ENCODE results near the gene CENPE.

The CENPE gene

DNA sequence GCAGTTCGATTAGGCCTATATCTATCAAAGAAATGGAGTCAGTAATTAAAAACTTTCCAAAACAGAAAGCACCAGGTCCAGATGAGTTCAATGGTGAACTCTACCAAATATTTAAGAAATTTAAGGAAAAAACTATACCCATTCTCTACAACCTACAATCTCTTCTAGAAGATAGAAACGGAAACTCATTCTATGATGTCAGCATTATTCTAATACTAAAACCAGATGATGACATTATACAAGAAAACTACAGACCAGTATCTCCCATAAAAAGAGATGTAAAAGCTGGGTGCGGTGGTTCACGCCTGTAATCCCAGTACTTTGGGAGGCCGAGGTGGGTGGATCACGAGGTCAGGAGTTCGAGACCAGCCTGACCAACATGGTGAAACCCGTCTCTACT, 69.0 kb downstream of the CENPE start:
- H3K9me3 ChIP-seq (ENCODE audit: control insufficient read depth, low read length) = peaks cover 3% of the 10 kb centered on the region
- H3K27me3 ChIP-seq (replicated peaks; ENCODE audit: control insufficient read depth, insufficient read depth, low read length) = no peaks in the 10 kb centered on the region
- no peaks in the 10 kb centered on the region for H3K4me1 ChIP-seq (ENCODE audit: control insufficient read depth, insufficient read depth, low read length)
- DNase-seq (ENCODE audit: low read depth) = no peak
- no peak overlapping the region for H3K4me3 ChIP-seq (ENCODE audit: low read length)
- H3K36me3 ChIP-seq (ENCODE audit: control insufficient read depth, insufficient read depth, low read length, severe bottlenecking) = no peaks in the 10 kb centered on the region
- no peak overlapping the region for H3K9ac ChIP-seq (ENCODE audit: low read length)

DNA sequence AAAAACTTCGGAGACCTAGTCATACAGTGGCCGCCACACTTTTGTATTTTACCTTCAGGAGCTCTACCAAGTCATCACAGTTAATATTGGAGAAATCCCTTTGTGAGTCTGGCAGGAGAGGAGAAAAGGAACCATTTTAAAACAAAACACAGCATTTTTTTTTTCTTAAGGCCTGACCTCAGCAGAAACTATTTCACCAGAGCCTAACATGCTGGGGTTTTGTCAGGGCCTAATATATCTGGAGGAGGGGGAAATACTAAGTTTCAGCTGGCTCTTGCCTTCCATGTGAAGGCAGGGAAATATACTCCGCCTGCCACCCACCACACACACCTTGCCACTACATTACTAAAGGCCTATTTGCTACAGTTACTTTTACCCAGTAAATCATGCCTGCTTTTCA, 72.0 kb downstream of the CENPE start:
- Histone ChIP-seq H3K4me3 (ENCODE audit: low read length) (no peak overlapping the region), H3K27me3 (replicated peaks; ENCODE audit: control insufficient read depth, insufficient read depth, low read length) (no peaks in the 10 kb centered on the region), H3K4me1 (ENCODE audit: control insufficient read depth, insufficient read depth, low read length) (no peaks in the 10 kb centered on the region), H3K36me3 (ENCODE audit: control insufficient read depth, insufficient read depth, low read length, severe bottlenecking) (no peaks in the 10 kb centered on the region), H3K9me3 (ENCODE audit: control insufficient read depth, low read length) (peaks cover 3% of the 10 kb centered on the region), H3K9ac (ENCODE audit: low read length) (no peak overlapping the region)
- DNase-seq (ENCODE audit: low read depth) = no peak

DNA sequence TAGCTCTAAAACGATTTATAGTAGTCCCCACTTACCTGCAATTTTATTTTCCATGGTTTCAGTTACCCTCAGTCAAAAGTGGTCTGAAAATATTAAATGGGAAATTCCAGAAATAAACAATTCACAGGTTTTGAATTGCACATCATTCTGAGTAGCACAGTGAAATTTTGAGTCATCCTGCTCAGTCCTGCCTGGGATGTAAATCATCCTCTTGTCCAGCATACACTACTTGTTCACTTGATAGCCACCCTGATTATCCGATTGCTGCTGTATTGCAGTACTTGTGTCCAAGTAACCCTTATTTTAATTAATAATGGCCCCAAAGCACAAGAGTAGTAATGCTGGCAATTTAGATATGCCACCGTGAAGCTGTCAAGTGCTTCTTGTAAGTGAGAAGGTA, 75.0 kb downstream of the CENPE start:
- Histone ChIP-seq H3K9ac (ENCODE audit: low read length) (no peak overlapping the region), H3K36me3 (ENCODE audit: control insufficient read depth, insufficient read depth, low read length, severe bottlenecking) (no peaks in the 10 kb centered on the region), H3K27me3 (replicated peaks; ENCODE audit: control insufficient read depth, insufficient read depth, low read length) (no peaks in the 10 kb centered on the region), H3K4me1 (ENCODE audit: control insufficient read depth, insufficient read depth, low read length) (no peaks in the 10 kb centered on the region), H3K9me3 (ENCODE audit: control insufficient read depth, low read length) (no peaks in the 10 kb centered on the region), H3K4me3 (ENCODE audit: low read length) (no peak overlapping the region)
- no peak for DNase-seq (ENCODE audit: low read depth)

DNA sequence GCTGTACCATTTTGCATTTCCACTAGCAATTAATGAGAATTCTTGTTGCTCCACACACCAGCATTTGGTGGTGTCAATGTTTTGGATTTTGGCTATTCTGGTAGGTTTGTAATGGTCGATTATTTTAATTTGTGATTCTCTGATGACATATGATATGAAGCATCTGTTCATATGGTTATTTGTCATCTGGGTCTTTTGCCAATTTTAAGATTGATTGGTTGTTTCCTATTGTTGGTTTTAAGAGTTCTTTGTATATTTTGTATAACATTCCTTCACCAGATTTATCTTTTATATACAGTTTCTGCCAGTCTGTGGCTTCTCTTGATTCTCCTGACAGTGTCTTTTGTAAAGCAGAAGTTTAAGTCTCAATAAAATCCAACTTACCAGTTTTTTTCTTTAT, 80.0 kb downstream of the CENPE start:
- Histone ChIP-seq H3K9ac (ENCODE audit: low read length) (no peak overlapping the region), H3K4me3 (ENCODE audit: low read length) (no peak overlapping the region), H3K4me1 (ENCODE audit: control insufficient read depth, insufficient read depth, low read length) (no peaks in the 10 kb centered on the region), H3K36me3 (ENCODE audit: control insufficient read depth, insufficient read depth, low read length, severe bottlenecking) (no peaks in the 10 kb centered on the region), H3K9me3 (ENCODE audit: control insufficient read depth, low read length) (no peaks in the 10 kb centered on the region), H3K27me3 (replicated peaks; ENCODE audit: control insufficient read depth, insufficient read depth, low read length) (no peaks in the 10 kb centered on the region)
- no peak for DNase-seq (ENCODE audit: low read depth)

GRCh38 chr4:103111598-103111997, 86.5 kb downstream of the CENPE start:
- Histone ChIP-seq H3K36me3 (ENCODE audit: control insufficient read depth, insufficient read depth, low read length, severe bottlenecking) (no peaks in the 10 kb centered on the region), H3K9me3 (ENCODE audit: control insufficient read depth, low read length) (no peaks in the 10 kb centered on the region), H3K4me3 (ENCODE audit: low read length) (no peak overlapping the region), H3K4me1 (ENCODE audit: control insufficient read depth, insufficient read depth, low read length) (no peaks in the 10 kb centered on the region), H3K9ac (ENCODE audit: low read length) (no peak overlapping the region), H3K27me3 (replicated peaks; ENCODE audit: control insufficient read depth, insufficient read depth, low read length) (no peaks in the 10 kb centered on the region)
- no peak for DNase-seq (ENCODE audit: low read depth)

DNA sequence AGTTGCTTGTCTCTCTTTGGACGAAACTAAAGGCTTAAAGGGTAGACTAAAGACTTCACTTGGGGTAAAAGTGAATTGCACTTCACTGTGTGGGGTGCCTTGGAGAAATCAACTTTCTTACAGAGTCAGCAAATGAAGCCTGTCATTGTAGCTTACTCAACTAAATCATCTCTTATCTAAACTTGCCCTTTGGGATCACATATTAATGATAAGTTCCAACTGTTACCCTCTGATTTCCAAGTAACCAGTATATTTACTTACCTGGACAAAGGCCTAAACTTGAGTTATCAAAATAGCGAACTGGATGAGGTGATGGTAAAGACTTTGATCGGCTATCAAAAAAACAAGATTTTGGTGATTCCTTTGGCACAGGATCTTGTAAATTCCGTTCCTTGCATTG, 89.6 kb downstream of the CENPE start:
- Histone ChIP-seq H3K36me3 (ENCODE audit: control insufficient read depth, insufficient read depth, low read length, severe bottlenecking) (no peaks in the 10 kb centered on the region), H3K4me1 (ENCODE audit: control insufficient read depth, insufficient read depth, low read length) (no peaks in the 10 kb centered on the region), H3K27me3 (replicated peaks; ENCODE audit: control insufficient read depth, insufficient read depth, low read length) (no peaks in the 10 kb centered on the region), H3K9ac (ENCODE audit: low read length) (no peak overlapping the region), H3K4me3 (ENCODE audit: low read length) (no peak overlapping the region), H3K9me3 (ENCODE audit: control insufficient read depth, low read length) (no peaks in the 10 kb centered on the region)
- no peak for DNase-seq (ENCODE audit: low read depth)

DNA sequence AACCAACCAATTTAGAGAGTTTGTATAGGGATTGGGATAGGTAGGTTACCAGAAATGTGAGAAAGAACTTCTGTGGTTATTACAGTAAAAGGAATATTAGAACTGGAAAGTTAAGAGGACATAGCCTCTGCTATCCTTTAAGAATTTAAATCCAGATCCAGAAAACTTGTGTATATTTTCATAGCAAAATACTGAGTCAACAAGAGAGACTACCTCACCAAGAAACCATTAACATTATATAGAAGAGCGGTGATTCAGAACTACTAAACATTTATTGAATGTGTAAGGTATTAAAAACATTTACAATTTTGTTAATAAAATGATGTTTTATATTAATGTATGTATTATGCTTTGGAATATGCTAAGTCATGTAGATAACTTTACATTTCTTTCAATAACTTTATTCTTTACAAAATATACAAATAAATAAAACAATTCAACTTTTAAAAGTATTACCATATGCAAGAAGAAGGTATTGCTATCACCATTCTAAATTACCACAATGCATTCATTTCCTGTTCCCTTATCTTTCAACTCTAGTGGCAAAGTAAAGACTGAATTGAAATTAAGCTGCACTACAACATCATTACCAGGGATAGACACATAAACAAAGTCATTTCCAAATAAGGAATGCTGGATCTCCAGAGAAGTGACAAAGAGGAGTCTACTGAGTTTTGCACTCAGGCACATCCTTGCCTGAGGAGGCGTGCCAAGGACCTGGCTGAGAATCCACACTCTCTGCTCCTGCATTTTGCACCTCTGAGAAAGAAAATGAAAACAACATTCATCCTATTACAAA, 92.4 kb downstream of the CENPE start:
- Histone ChIP-seq H3K4me1 (ENCODE audit: control insufficient read depth, insufficient read depth, low read length) (no peaks in the 10 kb centered on the region), H3K4me3 (ENCODE audit: low read length) (no peak overlapping the region), H3K9ac (ENCODE audit: low read length) (no peak overlapping the region), H3K9me3 (ENCODE audit: control insufficient read depth, low read length) (no peaks in the 10 kb centered on the region), H3K27me3 (replicated peaks; ENCODE audit: control insufficient read depth, insufficient read depth, low read length) (no peaks in the 10 kb centered on the region), H3K36me3 (ENCODE audit: control insufficient read depth, insufficient read depth, low read length, severe bottlenecking) (no peaks in the 10 kb centered on the region)
- peak; percentile 29 for DNase-seq (ENCODE audit: low read depth)

DNA sequence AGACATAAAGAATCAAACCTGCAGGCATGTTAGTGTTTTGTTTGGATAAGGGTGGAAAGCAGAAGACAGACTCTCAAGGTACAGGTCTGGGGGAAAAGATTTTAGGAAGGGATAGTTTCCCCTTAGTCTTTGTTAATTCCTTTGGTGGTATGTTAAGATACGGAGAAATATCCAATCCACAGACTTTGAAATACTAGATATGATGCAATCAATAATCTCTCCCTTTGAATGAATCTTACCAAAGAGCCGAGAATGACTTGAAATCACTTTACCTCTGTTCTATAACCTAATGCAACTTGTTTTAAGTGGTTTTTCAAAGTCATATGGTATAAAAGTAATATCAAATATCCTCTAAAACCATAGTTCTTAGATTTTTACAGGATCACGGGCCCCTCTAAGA, 93.3 kb downstream of the CENPE start:
- no peak overlapping the region for H3K9ac ChIP-seq (ENCODE audit: low read length)
- H3K27me3 ChIP-seq (replicated peaks; ENCODE audit: control insufficient read depth, insufficient read depth, low read length) = no peaks in the 10 kb centered on the region
- no peaks in the 10 kb centered on the region for H3K4me1 ChIP-seq (ENCODE audit: control insufficient read depth, insufficient read depth, low read length)
- no peaks in the 10 kb centered on the region for H3K9me3 ChIP-seq (ENCODE audit: control insufficient read depth, low read length)
- H3K4me3 ChIP-seq (ENCODE audit: low read length) = no peak overlapping the region
- no peaks in the 10 kb centered on the region for H3K36me3 ChIP-seq (ENCODE audit: control insufficient read depth, insufficient read depth, low read length, severe bottlenecking)
- no peak for DNase-seq (ENCODE audit: low read depth)

GRCh38 chr4:103100691-103101090, 97.5 kb downstream of the CENPE start:
- no peaks in the 10 kb centered on the region for H3K9me3 ChIP-seq (ENCODE audit: control insufficient read depth, low read length)
- H3K4me1 ChIP-seq (ENCODE audit: control insufficient read depth, insufficient read depth, low read length) = peaks cover 17% of the 10 kb centered on the region
- no peaks in the 10 kb centered on the region for H3K27me3 ChIP-seq (replicated peaks; ENCODE audit: control insufficient read depth, insufficient read depth, low read length)
- no peak overlapping the region for H3K9ac ChIP-seq (ENCODE audit: low read length)
- H3K36me3 ChIP-seq (ENCODE audit: control insufficient read depth, insufficient read depth, low read length, severe bottlenecking) = no peaks in the 10 kb centered on the region
- no peak overlapping the region for H3K4me3 ChIP-seq (ENCODE audit: low read length)
- DNase-seq (ENCODE audit: low read depth) = no peak

DNA sequence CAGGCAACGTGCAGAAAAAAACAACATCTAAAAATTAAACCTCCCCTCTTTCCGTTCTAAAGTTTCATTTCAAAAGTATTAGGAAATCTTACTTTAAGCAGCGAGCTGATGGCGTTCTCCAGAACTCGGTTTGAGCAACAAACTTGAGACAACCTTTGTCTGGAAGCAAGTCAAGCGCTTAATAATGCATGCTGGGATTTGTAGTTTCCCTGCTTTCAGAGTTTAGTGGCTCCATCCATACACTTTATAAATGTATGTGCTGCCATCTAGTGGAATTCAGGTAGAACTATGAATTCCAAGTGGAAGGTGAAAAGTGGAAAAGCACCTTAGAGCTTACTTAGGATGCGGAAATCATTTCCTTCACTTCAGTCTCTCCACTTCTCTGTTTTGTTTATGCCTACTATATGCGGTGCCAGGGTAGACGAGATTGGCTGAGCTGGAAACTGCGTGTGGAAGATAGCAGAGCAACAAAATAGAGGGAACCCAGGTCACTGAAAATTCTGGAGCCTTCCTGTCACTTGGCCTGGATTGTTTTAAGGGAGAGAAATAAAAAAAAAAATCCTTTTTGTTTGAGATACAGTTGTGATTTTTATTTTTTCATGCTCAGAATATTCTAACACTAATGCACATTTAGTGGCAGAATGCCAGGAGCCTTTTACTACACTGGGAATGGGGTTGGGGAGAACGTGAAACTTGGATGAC, 98.3 kb downstream of the CENPE start, which contains the start of gene BDH2:
Gene BDH2, minus strand, starts transcription at position 144 of the 702 bp plus-strand sequence. CDS start 3,580 bp downstream, outside the sequence.
- no peaks in the 10 kb centered on the region for H3K27me3 ChIP-seq (replicated peaks; ENCODE audit: control insufficient read depth, insufficient read depth, low read length)
- H3K9me3 ChIP-seq (ENCODE audit: control insufficient read depth, low read length) = no peaks in the 10 kb centered on the region
- peak within 1 kb of the TSS; percentile 92 for H3K9ac ChIP-seq (ENCODE audit: low read length)
- H3K4me1 ChIP-seq (ENCODE audit: control insufficient read depth, insufficient read depth, low read length) = peaks cover 19% of the 10 kb centered on the region
- DNase-seq (ENCODE audit: low read depth) = peak; percentile 99
- H3K36me3 ChIP-seq (ENCODE audit: control insufficient read depth, insufficient read depth, low read length, severe bottlenecking) = no peaks in the 10 kb centered on the region
- H3K4me3 ChIP-seq (ENCODE audit: low read length) = peak within 1 kb of the TSS; percentile 91

DNA sequence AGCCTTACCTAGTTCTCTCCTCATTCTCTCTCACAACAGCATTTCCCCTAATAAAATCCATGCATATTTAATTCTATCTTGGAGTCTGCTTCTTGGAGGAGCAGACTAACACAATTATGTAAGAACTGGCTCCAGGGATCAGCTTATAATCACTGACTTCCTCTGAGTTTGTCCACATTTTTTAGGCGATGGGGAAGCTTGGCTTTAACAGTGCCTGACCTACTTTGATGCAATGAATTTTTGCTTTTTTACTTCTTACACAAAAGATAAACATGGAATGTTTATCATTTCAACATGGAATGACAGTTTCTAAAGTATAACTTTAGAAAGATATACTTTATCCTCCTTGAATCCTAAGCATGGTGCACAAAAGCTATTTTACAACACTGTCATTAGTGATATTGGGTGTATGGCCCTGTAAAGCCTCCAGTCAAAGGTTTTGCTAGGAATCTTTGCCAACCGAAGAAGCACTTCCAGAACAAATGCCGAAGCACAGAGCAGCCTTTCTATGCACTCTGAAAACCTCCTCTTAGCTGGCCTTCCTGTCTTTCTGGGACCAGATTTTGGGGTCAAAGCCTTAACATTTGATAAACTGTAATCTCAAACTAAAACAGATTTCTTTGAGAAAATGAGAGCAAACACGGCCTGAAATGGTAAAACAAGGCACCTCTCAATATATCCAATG, 99.2 kb downstream of the CENPE start:
- H3K4me1 ChIP-seq (ENCODE audit: control insufficient read depth, insufficient read depth, low read length) = peaks cover 19% of the 10 kb centered on the region
- H3K9ac ChIP-seq (ENCODE audit: low read length) = peak overlapping the region; percentile 92
- H3K27me3 ChIP-seq (replicated peaks; ENCODE audit: control insufficient read depth, insufficient read depth, low read length) = no peaks in the 10 kb centered on the region
- H3K36me3 ChIP-seq (ENCODE audit: control insufficient read depth, insufficient read depth, low read length, severe bottlenecking) = no peaks in the 10 kb centered on the region
- DNase-seq (ENCODE audit: low read depth) = peak; percentile 53
- peak overlapping the region; percentile 91 for H3K4me3 ChIP-seq (ENCODE audit: low read length)
- no peaks in the 10 kb centered on the region for H3K9me3 ChIP-seq (ENCODE audit: control insufficient read depth, low read length)
